Immature natural killer cell (primary cell): Measurements from ENCODE around the gene SDR42E1. TPM values are rescaled to one million over a fixed set of nuclear protein-coding genes. Genes with fewer than 3 reads are reported as not detected.

ENCODE experiments used
- DNase-seq, 3 donors: peaks; one replicate each; pipeline ENCODE4 v3.0.0; 2022; ENCODE audit warnings: mixed read lengths in 1 of 3
- H3K27ac Mint-ChIP-seq, 6 donors: one replicate each; pipeline ENCODE4 v1.8.0; 2020; ENCODE audit warnings: mixed read lengths in 6 of 6, mild to moderate bottlenecking in 5 of 6, inconsistent platforms in 4 of 6, moderate library complexity in 3 of 6
- H3K27me3 Mint-ChIP-seq, 3 donors: one replicate each; pipeline ENCODE4 v1.8.0; 2020 to 2021; ENCODE audit warnings: low read depth in 3 of 3, mild to moderate bottlenecking in 3 of 3, mixed read lengths in 3 of 3, moderate library complexity in 3 of 3, inconsistent platforms in 1 of 3
- H3K36me3 Mint-ChIP-seq, 3 donors: one replicate each; pipeline ENCODE4 v1.8.0; 2020; ENCODE audit warnings: mixed read lengths in 3 of 3, inconsistent platforms in 2 of 3, mild to moderate bottlenecking in 2 of 3
- H3K4me1 Mint-ChIP-seq, 2 donors: one replicate each; pipeline ENCODE4 v1.8.0; 2020; ENCODE audit warnings: inconsistent platforms in 2 of 2, mild to moderate bottlenecking in 2 of 2, mixed read lengths in 2 of 2, moderate library complexity in 1 of 2
- H3K4me3 Mint-ChIP-seq, 5 donors: one replicate each; pipeline ENCODE4 v1.8.0; 2020; ENCODE audit warnings: mild to moderate bottlenecking in 5 of 5, mixed read lengths in 5 of 5, inconsistent platforms in 3 of 5, moderate library complexity in 3 of 5
- H3K9me3 Mint-ChIP-seq, 6 donors: one replicate each; pipeline ENCODE4 v1.8.0; 2020; ENCODE audit warnings: mild to moderate bottlenecking in 6 of 6, mixed read lengths in 6 of 6, inconsistent platforms in 4 of 6, moderate library complexity in 3 of 6
- polyA plus RNA-seq, 3 donors: library from polyadenylated mRNA; unstranded; fragments of 300-500 nt; fragmentation: Illumina TruSeq; gene quantifications; one replicate each; pipeline ENCODE4 v1.2.3, GENCODE V29; 2021

Gene SDR42E1
- polyA plus RNA-seq, 3 donors from 2014 or later = 0.13 to 2.1 (median 2.0) TPM

- Mint-ChIP-seq H3K4me1 (peaks cover 6 to 21% of the 10 kb centered on the region in 2 donors), H3K36me3 (peaks cover 25 to 68% (median 55%) of the 10 kb centered on the region in 3 donors), H3K27me3 (peaks cover 0 to 8% (median 2%) of the 10 kb centered on the region in 3 donors), H3K27ac (peak overlapping the region in 4 of 6 donors; percentile 35 to 68 (median 52)), H3K4me3 (no peak overlapping the region), H3K9me3 (no peaks in the 10 kb centered on the region)
- no peak for DNase-seq
Measured at GRCh38 chr16:81939164-81940056, 71.9 kb downstream of the SDR42E1 start.

Other genes starting within 250 kb of the SDR42E1 start
- gene PLCG2, start 232.2 kb downstream of the SDR42E1 start, polyA plus RNA-seq = 10 to 100 TPM; 24.4 to 91.6 (median 46.4) TPM
- gene HSD17B2, start 23.8 kb upstream of the SDR42E1 start, polyA plus RNA-seq = not detected
- 10 to 100 TPM; 14.8 to 49.0 (median 16.7) TPM for gene MPHOSPH6, start 158.8 kb upstream of the SDR42E1 start, polyA plus RNA-seq